ENCODE results near the gene SLC28A1.

SLC28A1 gene

DNA sequence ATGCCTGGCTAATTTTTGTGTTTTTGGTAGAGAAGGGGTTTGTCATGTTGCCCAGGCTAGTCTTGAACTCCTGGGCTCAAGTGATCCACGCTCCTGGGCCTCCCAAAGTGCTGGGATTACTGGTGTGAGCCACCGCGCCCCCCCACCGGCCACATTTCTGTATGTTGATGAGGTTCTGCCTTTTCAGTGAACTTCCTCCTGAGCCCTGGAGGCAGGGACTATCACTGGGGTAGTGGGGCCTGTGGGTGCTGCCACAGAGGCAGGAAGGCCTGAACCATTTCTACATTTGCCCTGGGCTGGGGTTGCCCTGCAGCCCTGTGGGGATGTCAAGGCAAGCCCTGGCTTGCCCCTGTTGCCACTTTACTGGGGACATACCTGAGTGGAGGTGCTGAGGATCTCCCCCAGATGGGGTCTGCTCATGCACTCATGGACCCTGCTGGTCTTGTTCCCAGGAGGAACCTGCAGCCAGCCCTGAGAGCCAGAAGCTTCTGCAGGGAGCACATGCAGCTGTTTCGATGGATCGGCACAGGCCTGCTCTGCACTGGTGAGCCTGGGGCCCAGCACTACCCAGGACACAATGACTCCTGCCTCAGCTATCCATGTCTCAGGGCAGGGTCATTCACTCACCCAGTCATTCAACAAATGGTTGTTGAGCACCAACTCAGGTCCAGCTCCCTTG is 5.7 kb downstream of the SLC28A1 start:
- H3K79me2 ChIP-seq (ENCODE audit: insufficient read depth, low read length), result no peaks in the 10 kb centered on the region
- DNase-seq (no peak), ATAC-seq (ENCODE audit: insufficient read depth, low read depth) (no peak)
- H3K9me3 ChIP-seq (ENCODE audit: insufficient read depth, low read length, severe bottlenecking), result no peaks in the 10 kb centered on the region
- no peaks in the 10 kb centered on the region for H3K36me3 ChIP-seq (ENCODE audit: insufficient read depth, low read length)
- no peaks in the 10 kb centered on the region for H4K20me1 ChIP-seq (ENCODE audit: insufficient read depth, low read length)
- H2AFZ ChIP-seq (ENCODE audit: low read depth, low read length), result no peak overlapping the region
- H3K27ac ChIP-seq (ENCODE audit: low read length), result no peak overlapping the region
- TF ChIP-seq, protein P1, sequence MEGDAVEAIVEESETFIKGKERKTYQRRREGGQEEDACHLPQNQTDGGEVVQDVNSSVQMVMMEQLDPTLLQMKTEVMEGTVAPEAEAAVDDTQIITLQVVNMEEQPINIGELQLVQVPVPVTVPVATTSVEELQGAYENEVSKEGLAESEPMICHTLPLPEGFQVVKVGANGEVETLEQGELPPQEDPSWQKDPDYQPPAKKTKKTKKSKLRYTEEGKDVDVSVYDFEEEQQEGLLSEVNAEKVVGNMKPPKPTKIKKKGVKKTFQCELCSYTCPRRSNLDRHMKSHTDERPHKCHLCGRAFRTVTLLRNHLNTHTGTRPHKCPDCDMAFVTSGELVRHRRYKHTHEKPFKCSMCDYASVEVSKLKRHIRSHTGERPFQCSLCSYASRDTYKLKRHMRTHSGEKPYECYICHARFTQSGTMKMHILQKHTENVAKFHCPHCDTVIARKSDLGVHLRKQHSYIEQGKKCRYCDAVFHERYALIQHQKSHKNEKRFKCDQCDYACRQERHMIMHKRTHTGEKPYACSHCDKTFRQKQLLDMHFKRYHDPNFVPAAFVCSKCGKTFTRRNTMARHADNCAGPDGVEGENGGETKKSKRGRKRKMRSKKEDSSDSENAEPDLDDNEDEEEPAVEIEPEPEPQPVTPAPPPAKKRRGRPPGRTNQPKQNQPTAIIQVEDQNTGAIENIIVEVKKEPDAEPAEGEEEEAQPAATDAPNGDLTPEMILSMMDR (IDR thresholded peaks at IDR 0.05; ENCODE audit: borderline replicate concordance, extremely low read depth, low read length, poor library complexity, severe bottlenecking), result no peak
- no peak for TF ChIP-seq EZH2 (IDR thresholded peaks at IDR 0.05; ENCODE audit: borderline replicate concordance, low read depth, low read length, severe bottlenecking)
- H3K9ac ChIP-seq (ENCODE audit: low read depth, low read length), result no peak overlapping the region
- H3K4me3 ChIP-seq (ENCODE audit: low read depth in 1 of 2, low read length in 2 of 2), result no peak overlapping the region
- H3K27me3 ChIP-seq (ENCODE audit: insufficient read depth, low read length, poor library complexity), result no peaks in the 10 kb centered on the region
- H3K4me1 ChIP-seq (ENCODE audit: insufficient read depth, low read length), result no peaks in the 10 kb centered on the region
- no peak overlapping the region for H3K4me2 ChIP-seq (ENCODE audit: insufficient read depth, low read length)

DNA sequence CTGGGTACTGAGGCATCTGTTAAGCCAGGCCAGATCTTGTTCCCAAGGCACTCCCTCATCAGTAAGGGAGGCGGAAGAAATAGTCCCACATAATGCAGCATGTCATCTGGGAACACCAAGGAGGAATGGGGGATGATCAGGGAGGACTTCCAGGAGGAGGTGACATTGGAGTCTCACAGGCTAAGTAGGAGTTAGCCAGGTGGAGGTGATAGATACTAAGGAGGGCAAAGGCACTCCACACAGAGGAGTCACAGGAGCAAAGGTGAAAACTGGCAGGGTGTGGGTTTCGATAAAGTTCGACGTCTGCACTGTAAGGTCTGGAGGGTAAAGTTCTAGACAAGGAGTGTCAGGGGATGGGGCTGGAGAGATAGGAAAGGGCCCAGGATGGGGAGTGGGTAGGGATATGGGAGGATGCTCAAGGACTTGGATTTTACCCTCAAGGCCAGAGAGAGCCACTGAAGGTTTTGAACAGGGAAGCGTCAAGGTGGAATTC is 6.3 kb downstream of the SLC28A1 start:
- Histone ChIP-seq H3K9ac (ENCODE audit: low read depth, low read length) (no peak overlapping the region), H3K27me3 (ENCODE audit: insufficient read depth, low read length, poor library complexity) (no peaks in the 10 kb centered on the region), H3K4me3 (ENCODE audit: low read depth in 1 of 2, low read length in 2 of 2) (no peak overlapping the region), H4K20me1 (ENCODE audit: insufficient read depth, low read length) (no peaks in the 10 kb centered on the region), H3K27ac (ENCODE audit: low read length) (no peak overlapping the region), H3K79me2 (ENCODE audit: insufficient read depth, low read length) (no peaks in the 10 kb centered on the region), H3K9me3 (ENCODE audit: insufficient read depth, low read length, severe bottlenecking) (no peaks in the 10 kb centered on the region), H3K36me3 (ENCODE audit: insufficient read depth, low read length) (no peaks in the 10 kb centered on the region), H3K4me2 (ENCODE audit: insufficient read depth, low read length) (no peak overlapping the region), H3K4me1 (ENCODE audit: insufficient read depth, low read length) (no peaks in the 10 kb centered on the region), H2AFZ (ENCODE audit: low read depth, low read length) (no peak overlapping the region)
- ATAC-seq (ENCODE audit: insufficient read depth, low read depth), result no peak
- TF ChIP-seq, protein P1 (IDR thresholded peaks at IDR 0.05; ENCODE audit: borderline replicate concordance, extremely low read depth, low read length, poor library complexity, severe bottlenecking), result no peak
- no peak for TF ChIP-seq EZH2 (IDR thresholded peaks at IDR 0.05; ENCODE audit: borderline replicate concordance, low read depth, low read length, severe bottlenecking)
- DNase-seq, result no peak

DNA sequence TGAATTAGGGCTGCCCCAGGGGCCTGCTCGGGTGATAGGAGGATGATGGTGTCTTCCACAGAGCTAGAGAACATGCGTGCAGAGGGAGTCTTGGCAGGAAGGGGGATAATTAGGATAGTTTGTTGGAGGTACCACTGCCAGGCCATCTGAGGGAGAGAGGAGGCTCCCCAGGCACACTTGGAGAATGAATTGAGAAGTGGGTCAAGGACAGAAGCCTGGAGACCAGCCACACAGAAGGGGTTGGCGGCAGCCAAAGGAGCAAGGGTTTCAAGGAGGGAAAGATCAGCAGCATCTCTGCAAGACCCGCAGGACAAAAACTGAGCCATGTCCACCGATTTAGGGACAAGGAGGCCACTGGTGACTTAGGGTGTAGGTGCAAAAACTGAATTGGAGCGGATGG is 6.9 kb downstream of the SLC28A1 start:
- ATAC-seq (ENCODE audit: insufficient read depth, low read depth) (no peak), DNase-seq (no peak)
- Histone ChIP-seq H3K27me3 (ENCODE audit: insufficient read depth, low read length, poor library complexity) (no peaks in the 10 kb centered on the region), H3K79me2 (ENCODE audit: insufficient read depth, low read length) (no peaks in the 10 kb centered on the region), H3K9ac (ENCODE audit: low read depth, low read length) (no peak overlapping the region), H3K4me1 (ENCODE audit: insufficient read depth, low read length) (no peaks in the 10 kb centered on the region), H3K4me3 (ENCODE audit: low read depth in 1 of 2, low read length in 2 of 2) (no peak overlapping the region), H3K9me3 (ENCODE audit: insufficient read depth, low read length, severe bottlenecking) (no peaks in the 10 kb centered on the region), H3K4me2 (ENCODE audit: insufficient read depth, low read length) (no peak overlapping the region), H3K27ac (ENCODE audit: low read length) (no peak overlapping the region), H3K36me3 (ENCODE audit: insufficient read depth, low read length) (no peaks in the 10 kb centered on the region), H4K20me1 (ENCODE audit: insufficient read depth, low read length) (no peaks in the 10 kb centered on the region), H2AFZ (ENCODE audit: low read depth, low read length) (no peak overlapping the region)
- no peak for TF ChIP-seq EZH2 (IDR thresholded peaks at IDR 0.05; ENCODE audit: borderline replicate concordance, low read depth, low read length, severe bottlenecking)
- TF ChIP-seq, protein P1 (IDR thresholded peaks at IDR 0.05; ENCODE audit: borderline replicate concordance, extremely low read depth, low read length, poor library complexity, severe bottlenecking), result no peak

Data from DND-41 (cell line).